ENCODE data around the gene PATL2.
A peak's percentile ranks its signal among the peaks of the same experiment; 100 is the strongest.

GRCh38 chr15:44713006-44713966 is 2.2 kb upstream of the PATL2 start:
- TF ChIP-seq CTCF (IDR thresholded peaks at IDR 0.05) (peak; percentile 38), EZH2 (IDR thresholded peaks at IDR 0.05) (no peak), EZH2phosphoT487 (IDR thresholded peaks at IDR 0.05) (no peak)
